Neural cell (in vitro differentiated cells): Measurements from ENCODE around the gene ETNK2.

Experiments used
- MXI1 ChIP-seq: fragments of 450-650 bp; conservative IDR thresholded peaks from 2 replicates; pipeline ENCODE4 v1.6.1; 2014; ENCODE audit warnings: antibody characterized with exemption, mild to moderate bottlenecking; ENCODE audit not compliant: poor library complexity, severe bottlenecking
- POLR2AphosphoS5 ChIP-seq: IDR thresholded peaks from 2 replicates; pipeline ENCODE4 v1.6.1; 2012
- RAD21 ChIP-seq: fragments of 450-650 bp; conservative IDR thresholded peaks from 2 replicates; pipeline ENCODE4 v1.6.1; 2014; ENCODE audit warnings: antibody characterized with exemption, mild to moderate bottlenecking, moderate library complexity
- TAF1 ChIP-seq: IDR thresholded peaks from 2 replicates; pipeline ENCODE4 v1.6.1; 2012; ENCODE audit warnings: low read depth
- TF ChIP-seq, protein P1 (sequence below): IDR thresholded peaks from 2 replicates; pipeline ENCODE4 v1.6.1; 2012; ENCODE audit warnings: borderline replicate concordance
- TF ChIP-seq, protein P2 (sequence below): fragments of 450-650 bp; IDR thresholded peaks from 2 replicates; pipeline ENCODE4 v1.5.1; 2014; ENCODE audit warnings: antibody characterized with exemption, mild to moderate bottlenecking, moderate library complexity; ENCODE audit not compliant: poor library complexity, severe bottlenecking

DNA sequence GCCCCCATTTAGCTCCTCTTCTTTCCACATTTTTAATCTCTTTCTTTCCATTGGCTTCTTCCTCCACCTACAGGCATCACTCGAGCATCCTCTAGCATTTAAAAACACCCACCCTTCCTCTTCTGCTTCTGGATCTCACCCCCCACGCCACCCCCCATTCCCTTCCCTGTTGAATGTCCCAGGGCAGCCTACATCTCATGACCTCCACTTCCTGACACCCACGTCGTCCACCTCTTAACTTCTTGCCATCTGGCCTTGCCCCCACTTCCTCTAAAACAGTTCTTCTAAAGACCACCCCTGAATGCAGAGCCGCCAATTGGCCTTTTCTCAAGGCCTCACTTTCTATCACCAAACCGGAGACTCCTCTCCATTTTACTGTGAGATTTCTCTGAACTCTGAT is 6.1 kb upstream of the ETNK2 start:
- TF ChIP-seq RAD21 (no peak), POLR2AphosphoS5 (no peak), TAF1 (no peak), MXI1 (no peak)
- TF ChIP-seq, protein P1, sequence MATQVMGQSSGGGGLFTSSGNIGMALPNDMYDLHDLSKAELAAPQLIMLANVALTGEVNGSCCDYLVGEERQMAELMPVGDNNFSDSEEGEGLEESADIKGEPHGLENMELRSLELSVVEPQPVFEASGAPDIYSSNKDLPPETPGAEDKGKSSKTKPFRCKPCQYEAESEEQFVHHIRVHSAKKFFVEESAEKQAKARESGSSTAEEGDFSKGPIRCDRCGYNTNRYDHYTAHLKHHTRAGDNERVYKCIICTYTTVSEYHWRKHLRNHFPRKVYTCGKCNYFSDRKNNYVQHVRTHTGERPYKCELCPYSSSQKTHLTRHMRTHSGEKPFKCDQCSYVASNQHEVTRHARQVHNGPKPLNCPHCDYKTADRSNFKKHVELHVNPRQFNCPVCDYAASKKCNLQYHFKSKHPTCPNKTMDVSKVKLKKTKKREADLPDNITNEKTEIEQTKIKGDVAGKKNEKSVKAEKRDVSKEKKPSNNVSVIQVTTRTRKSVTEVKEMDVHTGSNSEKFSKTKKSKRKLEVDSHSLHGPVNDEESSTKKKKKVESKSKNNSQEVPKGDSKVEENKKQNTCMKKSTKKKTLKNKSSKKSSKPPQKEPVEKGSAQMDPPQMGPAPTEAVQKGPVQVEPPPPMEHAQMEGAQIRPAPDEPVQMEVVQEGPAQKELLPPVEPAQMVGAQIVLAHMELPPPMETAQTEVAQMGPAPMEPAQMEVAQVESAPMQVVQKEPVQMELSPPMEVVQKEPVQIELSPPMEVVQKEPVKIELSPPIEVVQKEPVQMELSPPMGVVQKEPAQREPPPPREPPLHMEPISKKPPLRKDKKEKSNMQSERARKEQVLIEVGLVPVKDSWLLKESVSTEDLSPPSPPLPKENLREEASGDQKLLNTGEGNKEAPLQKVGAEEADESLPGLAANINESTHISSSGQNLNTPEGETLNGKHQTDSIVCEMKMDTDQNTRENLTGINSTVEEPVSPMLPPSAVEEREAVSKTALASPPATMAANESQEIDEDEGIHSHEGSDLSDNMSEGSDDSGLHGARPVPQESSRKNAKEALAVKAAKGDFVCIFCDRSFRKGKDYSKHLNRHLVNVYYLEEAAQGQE: no peak
- TF ChIP-seq, protein P2, sequence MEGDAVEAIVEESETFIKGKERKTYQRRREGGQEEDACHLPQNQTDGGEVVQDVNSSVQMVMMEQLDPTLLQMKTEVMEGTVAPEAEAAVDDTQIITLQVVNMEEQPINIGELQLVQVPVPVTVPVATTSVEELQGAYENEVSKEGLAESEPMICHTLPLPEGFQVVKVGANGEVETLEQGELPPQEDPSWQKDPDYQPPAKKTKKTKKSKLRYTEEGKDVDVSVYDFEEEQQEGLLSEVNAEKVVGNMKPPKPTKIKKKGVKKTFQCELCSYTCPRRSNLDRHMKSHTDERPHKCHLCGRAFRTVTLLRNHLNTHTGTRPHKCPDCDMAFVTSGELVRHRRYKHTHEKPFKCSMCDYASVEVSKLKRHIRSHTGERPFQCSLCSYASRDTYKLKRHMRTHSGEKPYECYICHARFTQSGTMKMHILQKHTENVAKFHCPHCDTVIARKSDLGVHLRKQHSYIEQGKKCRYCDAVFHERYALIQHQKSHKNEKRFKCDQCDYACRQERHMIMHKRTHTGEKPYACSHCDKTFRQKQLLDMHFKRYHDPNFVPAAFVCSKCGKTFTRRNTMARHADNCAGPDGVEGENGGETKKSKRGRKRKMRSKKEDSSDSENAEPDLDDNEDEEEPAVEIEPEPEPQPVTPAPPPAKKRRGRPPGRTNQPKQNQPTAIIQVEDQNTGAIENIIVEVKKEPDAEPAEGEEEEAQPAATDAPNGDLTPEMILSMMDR: no peak
